Thyroid gland (tissue), 4 donors: ENCODE results near the gene PCDHGC3.
"Not testable (repeated sequence)": the region's sequence is repeated elsewhere in the genome, so short reads cannot be mapped to it uniquely, and the experiment has no call there.

Source experiments
- CTCF ChIP-seq, 6 experiments: fragments of 200-600 bp in 3 of 6; fragments of 450-650 bp in 3 of 6; sonication (generic) in 3 of 6; IDR thresholded peaks; one replicate each; pipeline ENCODE4 v1.5.1; 2016 to 2019; ENCODE audit warnings: antibody characterized with exemption in 6 of 6, mild to moderate bottlenecking in 2 of 6, inconsistent platforms in 1 of 6, moderate library complexity in 1 of 6
- POLR2A ChIP-seq, 2 donors: fragments of 450-650 bp; IDR thresholded peaks; one replicate each; pipeline ENCODE4 v1.6.1; 2017; ENCODE audit warnings: antibody characterized with exemption in 2 of 2, mild to moderate bottlenecking in 2 of 2, moderate library complexity in 1 of 2

GRCh38 chr5:141432308-141432707 lies 43.5 kb upstream of the PCDHGC3 start:
- TF ChIP-seq POLR2A, CTCF (IDR thresholded peaks at IDR 0.05): not testable (repeated sequence)
